HG03354 (cell line): Measurements from ENCODE around the gene SLC2A9.
"Not testable (repeated sequence)": the region's sequence is repeated elsewhere in the genome, so short reads cannot be mapped to it uniquely, and the experiment has no call there.

Experiments
- ATAC-seq: cut with Tn5 transposase; IDR thresholded peaks from one replicate; pipeline ENCODE4 v1.9.1; 2021; ENCODE audit warnings: mild to moderate bottlenecking; ENCODE audit not compliant: unreplicated experiment, poor library complexity, severe bottlenecking

SLC2A9 gene

GRCh38 chr4:9796641-9797040 is 224.7 kb downstream of the SLC2A9 start:
- not testable (repeated sequence) for ATAC-seq

- ATAC-seq = no peak
Measured at GRCh38 chr4:9792381-9792780, 228.9 kb downstream of the SLC2A9 start.

GRCh38 chr4:9785891-9786290 is 235.4 kb downstream of the SLC2A9 start:
- ATAC-seq = not testable (repeated sequence)

GRCh38 chr4:9782136-9782436 is 239.2 kb downstream of the SLC2A9 start:
- no peak for ATAC-seq

- no peak for ATAC-seq
Measured at GRCh38 chr4:9781343-9782135, 239.8 kb downstream of the SLC2A9 start, which contains the start of gene DRD5. TSS of gene DRD5 (plus strand) at chr4:9781634. CDS start at chr4:9782030, 396 bp downstream.
